ENCODE data around the gene BORCS6.

DNA sequence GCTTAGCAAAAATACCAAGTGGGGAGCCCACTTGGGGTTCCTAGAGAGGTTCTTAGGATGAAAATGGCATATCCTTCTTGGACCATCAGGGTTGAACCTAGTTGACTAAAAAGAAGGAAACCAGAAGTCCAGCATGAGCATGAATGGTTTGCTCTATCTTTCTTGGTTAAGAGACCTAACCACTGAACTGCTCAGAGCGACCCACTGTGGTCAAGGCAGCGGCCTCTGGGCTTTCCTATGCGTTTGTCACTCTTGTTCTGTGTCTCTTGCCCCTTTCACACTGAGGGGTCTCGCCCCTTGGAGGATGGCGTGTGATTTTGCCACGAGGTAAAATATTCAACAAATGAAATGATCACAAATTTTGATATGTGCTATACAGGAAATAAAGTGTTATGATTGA, 526 bp upstream of the BORCS6 start:
- no peak for TF ChIP-seq POLR2A (IDR thresholded peaks at IDR 0.05; ENCODE audit: low read length)
- no peak for TF ChIP-seq GATA1 (IDR thresholded peaks at IDR 0.05; ENCODE audit: low read depth, low read length)

All from erythroblast (primary cell).